AG04450 (cell line): ENCODE data around the gene DAPL1. TPM values are rescaled to one million over a fixed set of nuclear protein-coding genes. Genes with fewer than 3 reads are reported as not detected.

Experiments
- CTCF ChIA-PET: fragments of 300-600, 350-600 bp; formaldehyde crosslinking; extraction: SDS; loops from one replicate; lab custom pipeline; 2022; ENCODE audit warnings: antibody characterized with exemption, inconsistent platforms; lab: Charles Lee
- POLR2A ChIA-PET: fragments of 350-600 bp; formaldehyde crosslinking; extraction: SDS; loops from one replicate; lab custom pipeline; 2021; ENCODE audit warnings: antibody characterized with exemption, inconsistent platforms; lab: Yijun Ruan, JAX
- DNase-seq: peaks from one replicate; pipeline ENCODE4 v3.0.0-alpha.2; 2011; ENCODE audit warnings: low read depth, low spot score
- H3K27ac ChIP-seq: one replicate; pipeline ENCODE4 v1.5.1; 2012; ENCODE audit warnings: low read depth, low read length, control low read depth
- H3K27me3 ChIP-seq: one replicate; pipeline ENCODE4 v1.6.0; 2012; ENCODE audit warnings: low read length; ENCODE audit not compliant: control insufficient read depth, insufficient read depth
- H3K4me3 ChIP-seq: 2 replicates; pipeline ENCODE4 v1.5.1; 2011; ENCODE audit warnings: mild to moderate bottlenecking, low read depth, low read length, control low read depth
- H3K9me3 ChIP-seq: 2 replicates; pipeline ENCODE4 v1.5.1; 2012; ENCODE audit warnings: low read length; ENCODE audit not compliant: control insufficient read depth, insufficient read depth
- CTCF ChIP-seq: IDR thresholded peaks from 2 replicates; pipeline ENCODE4 v1.5.1; 2011; ENCODE audit warnings: low read depth, low read length, control low read depth, inconsistent platforms
- polyA plus RNA-seq: library from polyadenylated mRNA; depleted of rRNA; stranded (reverse); fragments of >200 nt; gene quantifications from 2 replicates; pipeline ENCODE4 v1.2.3, GENCODE V29; 2011

The DAPL1 gene
- polyA plus RNA-seq, 1 experiment = not detected

GRCh38 chr2:158766524-158766923 is 28.6 kb upstream of the DAPL1 start:
- DNase-seq = no peak
- H3K4me3 ChIP-seq = no peak overlapping the region
- H3K27ac ChIP-seq = no peak overlapping the region
- ChIA-PET CTCF (interaction anchor here (0.7 to 2.7 kb wide), 2 partner anchors 12 to 742 kb away, joined by 3 to 20 read pairs; no protein-coding TSS in a partner anchor), POLR2A (no interaction called here)
- H3K9me3 ChIP-seq = no peaks in the 10 kb centered on the region
- H3K27me3 ChIP-seq = no peaks in the 10 kb centered on the region
- no peak for TF ChIP-seq CTCF

GRCh38 chr2:158772306-158773078 is 22.6 kb upstream of the DAPL1 start:
- H3K4me3 ChIP-seq = no peak overlapping the region
- DNase-seq = no peak
- ChIA-PET CTCF (interaction anchor here (2.9 kb wide), 1 partner anchor 19 kb away, joined by 13 read pairs; no protein-coding TSS in a partner anchor), POLR2A (no interaction called here)
- no peak overlapping the region for H3K27ac ChIP-seq
- H3K9me3 ChIP-seq = no peaks in the 10 kb centered on the region
- no peak for TF ChIP-seq CTCF
- H3K27me3 ChIP-seq = no peaks in the 10 kb centered on the region

GRCh38 chr2:158773121-158773520 is 22.0 kb upstream of the DAPL1 start:
- TF ChIP-seq CTCF = no peak
- Histone ChIP-seq H3K27me3 (no peaks in the 10 kb centered on the region), H3K4me3 (no peak overlapping the region), H3K27ac (no peak overlapping the region), H3K9me3 (no peaks in the 10 kb centered on the region)
- ChIA-PET POLR2A (no interaction called here), CTCF (interaction anchor here (2.9 kb wide), 1 partner anchor 19 kb away, joined by 13 read pairs; no protein-coding TSS in a partner anchor)
- DNase-seq = no peak

- DNase-seq = no peak
- TF ChIP-seq CTCF = no peak
- CTCF ChIA-PET = no interaction called here
- POLR2A ChIA-PET = no interaction called here
- Histone ChIP-seq H3K9me3 (no peaks in the 10 kb centered on the region), H3K27ac (no peak overlapping the region), H3K4me3 (no peak overlapping the region), H3K27me3 (peaks cover 4% of the 10 kb centered on the region)
Observed at GRCh38 chr2:158774681-158775080, 20.4 kb upstream of the DAPL1 start.

GRCh38 chr2:158775273-158776027 is 19.7 kb upstream of the DAPL1 start:
- H3K27me3 ChIP-seq = peaks cover 4% of the 10 kb centered on the region
- CTCF ChIA-PET = interaction anchor here (1.8 kb wide), 1 partner anchor 22 kb away, joined by 11 read pairs; no protein-coding TSS in a partner anchor
- H3K9me3 ChIP-seq = no peaks in the 10 kb centered on the region
- no peak overlapping the region for H3K4me3 ChIP-seq
- DNase-seq = no peak
- no peak for TF ChIP-seq CTCF
- POLR2A ChIA-PET = no interaction called here
- no peak overlapping the region for H3K27ac ChIP-seq
